ENCODE results near the gene ARHGAP22.

Gene ARHGAP22

DNA sequence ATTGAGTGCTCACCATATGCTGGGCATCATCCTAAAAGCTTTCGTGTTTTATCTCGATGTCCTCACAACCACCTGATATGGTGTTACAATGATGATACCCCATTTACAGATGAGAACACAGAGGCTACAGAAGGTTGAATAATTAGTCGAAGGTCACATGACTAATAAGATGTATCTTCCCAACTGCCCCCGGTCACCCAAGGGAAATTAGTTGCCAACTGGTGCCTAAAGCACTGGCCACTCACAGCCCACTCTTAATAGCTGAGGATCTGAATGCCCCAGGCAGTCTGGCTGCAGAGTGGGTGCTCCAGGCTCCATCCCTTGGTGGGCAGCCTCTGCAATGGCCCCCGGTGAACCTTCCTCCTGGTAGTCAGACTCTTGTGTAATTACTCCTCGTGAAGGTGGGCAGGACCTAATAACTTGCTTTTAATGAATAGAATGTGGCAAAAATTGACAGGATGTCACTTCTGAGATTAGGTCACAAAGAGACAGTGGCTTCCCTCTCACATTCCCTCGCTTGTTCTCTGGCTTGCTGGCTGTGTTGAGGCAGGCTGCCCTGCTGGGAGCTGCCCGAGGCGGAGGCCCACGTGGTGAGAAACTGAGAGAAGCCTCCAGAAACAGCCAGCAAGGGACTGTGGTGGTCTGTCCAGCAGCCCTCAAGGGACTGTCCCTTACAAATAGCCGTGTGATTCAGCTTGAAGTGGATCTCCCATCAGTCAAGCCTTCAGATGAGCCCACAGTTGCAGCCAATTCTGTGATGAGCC is 109.4 kb downstream of the ARHGAP22 start:
- DNase-seq = no peak

DNA sequence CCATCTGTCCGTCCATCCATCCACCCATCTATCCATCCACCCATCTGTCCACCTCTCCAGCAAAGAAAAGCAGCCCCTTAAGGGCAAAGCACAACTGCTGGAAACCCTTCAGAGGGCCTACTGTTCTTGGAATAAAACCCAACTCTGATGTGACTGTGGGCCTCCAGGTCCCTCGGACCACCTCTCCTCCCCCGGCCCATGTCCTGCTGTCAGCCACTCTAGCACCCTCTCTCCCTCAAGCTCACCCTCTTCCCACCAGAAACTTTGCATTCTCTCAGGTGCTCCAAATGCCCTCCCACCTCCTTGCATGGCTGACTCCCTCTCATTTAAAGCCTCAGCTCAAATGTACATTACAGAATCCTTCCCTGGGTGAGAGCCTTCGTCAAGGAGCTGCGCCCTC is 110.3 kb downstream of the ARHGAP22 start:
- no peak for DNase-seq

- DNase-seq = no peak
Measured at GRCh38 chr10:48494073-48494472, 110.8 kb downstream of the ARHGAP22 start.

DNA sequence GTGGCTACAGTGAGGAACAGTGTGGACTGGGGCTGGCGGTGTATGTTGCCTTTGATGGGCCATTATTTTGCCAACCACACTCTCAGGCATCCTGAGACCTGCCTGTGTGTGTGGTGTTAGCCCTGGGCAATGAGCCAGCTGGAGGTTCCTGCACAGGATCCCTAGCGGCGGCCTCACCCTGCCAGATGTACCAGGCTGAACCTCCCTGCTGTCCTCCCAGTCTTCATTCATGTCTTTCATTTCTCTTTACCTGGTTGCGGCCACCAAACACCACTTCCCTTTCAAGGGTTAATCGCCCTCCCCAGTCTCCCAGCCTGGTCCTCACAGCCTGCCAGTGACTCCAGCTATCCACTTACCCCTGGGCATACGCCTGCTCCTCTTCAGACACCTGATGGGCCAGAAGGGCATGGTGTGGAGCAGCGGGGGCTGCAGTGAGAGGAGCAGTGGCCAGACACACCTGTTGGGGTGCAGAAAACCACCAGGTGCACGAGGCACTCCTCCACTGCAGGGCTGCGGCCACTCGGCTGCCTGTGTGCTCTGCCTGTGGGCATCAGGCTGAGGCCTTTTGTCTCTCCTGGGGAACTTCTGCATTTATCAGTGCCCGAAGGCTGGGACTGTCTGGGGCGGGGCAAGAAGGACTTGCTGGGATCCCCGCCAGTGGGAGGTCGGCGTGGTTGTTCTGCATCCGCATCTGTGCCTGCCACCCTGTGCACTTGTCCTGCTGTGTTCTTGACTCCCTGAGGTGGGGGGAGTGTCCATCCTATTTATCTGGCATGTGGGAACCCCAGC is 111.6 kb downstream of the ARHGAP22 start:
- DNase-seq = no peak

DNA sequence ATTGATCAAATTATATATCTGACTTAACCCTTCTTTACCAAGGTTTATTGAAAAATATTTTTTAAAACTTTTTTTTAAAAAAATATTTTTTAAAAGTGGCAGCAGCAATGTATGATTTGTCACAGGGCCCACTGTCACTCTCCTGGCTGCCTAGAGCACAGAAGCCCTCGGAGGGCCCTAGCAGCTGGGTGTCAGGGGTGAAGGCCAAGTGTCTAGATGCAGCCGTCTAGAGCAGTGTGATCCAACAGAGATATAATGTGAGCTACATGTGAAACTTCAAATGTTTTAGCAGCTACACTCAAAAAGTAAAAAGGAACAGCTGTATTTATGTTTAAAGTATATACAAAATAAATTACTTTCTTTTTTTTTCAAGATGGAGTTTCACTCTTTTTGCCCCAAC is 112.7 kb downstream of the ARHGAP22 start:
- no peak for DNase-seq

DNA sequence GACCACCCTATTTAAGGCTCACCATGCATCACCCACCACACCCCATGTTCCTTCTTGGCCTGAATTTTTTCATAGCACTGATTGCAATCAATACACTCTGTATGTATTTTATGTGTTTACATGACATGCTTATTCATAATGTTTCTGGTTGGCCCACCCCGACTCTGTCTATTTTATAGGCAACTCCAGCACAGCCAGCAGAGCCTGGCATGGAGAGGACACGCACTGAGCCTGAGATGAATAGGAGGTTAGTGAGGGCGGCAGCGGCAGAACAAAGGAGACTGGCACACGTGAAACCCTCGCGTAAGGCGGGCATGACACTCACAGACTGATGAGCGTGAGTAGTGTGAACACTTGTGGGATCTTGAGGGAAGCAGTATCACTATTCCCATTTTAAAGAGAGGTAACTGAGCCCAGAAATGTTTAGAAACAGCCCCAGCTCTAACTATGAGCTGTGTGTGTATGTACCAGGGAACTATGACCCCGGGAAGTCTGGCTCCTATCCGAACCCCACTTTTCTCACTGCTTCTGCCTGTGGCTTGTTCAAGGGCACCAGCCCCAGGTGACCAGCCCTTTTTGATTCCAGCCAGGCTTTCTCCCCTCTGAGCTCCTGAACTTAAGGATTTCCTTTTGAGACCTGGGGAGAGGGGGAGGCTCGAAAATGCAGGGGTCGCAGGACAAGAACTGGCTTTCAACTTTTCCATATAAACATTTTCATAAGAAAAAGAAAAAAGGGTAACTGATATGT is 113.3 kb downstream of the ARHGAP22 start:
- no peak for DNase-seq

- DNase-seq = no peak
Measured at GRCh38 chr10:48490946-48491345, 113.9 kb downstream of the ARHGAP22 start.

- DNase-seq = no peak
Measured at GRCh38 chr10:48490571-48490940, 114.3 kb downstream of the ARHGAP22 start.

DNA sequence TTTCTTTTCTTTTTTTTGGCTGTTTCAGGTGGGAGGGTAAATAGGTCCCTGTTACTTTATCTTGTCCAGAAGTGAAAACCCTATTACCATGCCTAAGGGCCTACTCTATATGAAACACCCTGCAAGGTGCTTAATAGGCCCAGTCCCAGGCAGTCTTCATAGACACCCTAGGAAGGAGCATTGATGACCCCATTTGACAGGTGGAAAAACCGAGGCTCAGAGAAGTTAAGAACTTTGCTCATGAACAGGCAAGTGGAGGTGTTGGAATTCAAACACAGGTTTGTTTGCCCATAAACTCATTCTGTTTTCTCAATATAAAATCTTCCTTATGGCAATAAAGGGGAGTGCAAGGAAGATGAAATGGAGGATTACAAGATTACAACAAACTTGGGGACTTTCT is 115.8 kb downstream of the ARHGAP22 start:
- DNase-seq = no peak

DNA sequence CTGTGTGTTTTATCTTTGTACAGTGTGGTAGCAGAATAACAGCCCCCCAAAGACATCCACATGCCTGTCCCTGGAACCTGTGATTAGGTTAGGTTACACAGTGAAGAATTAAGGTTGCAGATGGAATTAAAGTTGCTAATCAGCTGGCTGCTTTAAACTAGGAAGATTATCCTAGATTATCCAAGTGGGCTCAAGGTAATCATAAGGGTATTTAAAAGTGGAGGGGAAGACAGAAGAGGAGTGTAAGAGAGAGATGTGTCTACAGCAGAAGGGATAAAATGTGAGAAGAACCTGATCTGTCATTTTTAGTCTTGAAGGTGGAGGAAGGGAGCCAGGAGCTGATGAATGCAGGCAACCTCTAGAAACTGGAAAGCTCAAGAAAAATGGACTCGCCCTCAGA is 117.6 kb downstream of the ARHGAP22 start:
- DNase-seq = no peak

- no peak for DNase-seq
Measured at GRCh38 chr10:48485711-48486110, 119.2 kb downstream of the ARHGAP22 start.

DNA sequence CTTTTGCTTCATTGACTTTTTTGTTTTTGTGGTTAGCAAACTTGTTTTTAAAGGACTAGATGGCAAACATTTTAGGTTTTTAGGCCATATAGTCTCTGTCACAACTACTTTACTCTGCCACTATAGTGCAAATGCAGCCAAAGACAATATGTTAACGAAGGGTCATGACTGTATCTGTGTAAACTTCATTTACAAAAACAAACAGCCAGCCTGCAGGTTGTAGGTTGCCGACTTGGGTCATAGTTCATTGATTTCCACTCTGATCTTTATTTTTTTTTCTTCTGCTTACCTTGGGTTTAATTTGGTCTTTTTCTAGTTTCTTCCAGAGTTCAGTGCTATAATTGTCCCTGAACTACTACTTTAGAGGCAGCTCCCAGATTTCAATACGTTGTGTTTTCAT is 120.0 kb downstream of the ARHGAP22 start:
- no peak for DNase-seq

DNA sequence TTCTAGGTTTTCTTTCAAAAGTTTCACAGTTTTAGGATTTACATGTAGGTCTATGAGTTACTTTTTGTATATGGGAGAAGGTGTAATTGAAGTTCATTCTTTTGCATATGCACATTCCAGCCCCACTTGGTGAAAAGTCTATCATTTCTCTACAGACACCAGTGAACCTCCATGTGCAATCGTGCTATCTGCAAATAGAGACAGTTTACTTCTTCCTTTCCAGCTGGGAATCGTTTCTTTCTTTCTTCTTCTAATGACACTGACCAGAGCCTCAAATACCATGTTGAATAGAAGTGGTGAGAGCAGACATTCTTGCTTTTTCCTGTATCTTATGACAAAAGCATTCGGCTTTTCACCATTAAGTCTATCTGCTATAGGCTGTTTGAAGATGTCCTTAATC is 122.7 kb downstream of the ARHGAP22 start:
- no peak for DNase-seq

DNA sequence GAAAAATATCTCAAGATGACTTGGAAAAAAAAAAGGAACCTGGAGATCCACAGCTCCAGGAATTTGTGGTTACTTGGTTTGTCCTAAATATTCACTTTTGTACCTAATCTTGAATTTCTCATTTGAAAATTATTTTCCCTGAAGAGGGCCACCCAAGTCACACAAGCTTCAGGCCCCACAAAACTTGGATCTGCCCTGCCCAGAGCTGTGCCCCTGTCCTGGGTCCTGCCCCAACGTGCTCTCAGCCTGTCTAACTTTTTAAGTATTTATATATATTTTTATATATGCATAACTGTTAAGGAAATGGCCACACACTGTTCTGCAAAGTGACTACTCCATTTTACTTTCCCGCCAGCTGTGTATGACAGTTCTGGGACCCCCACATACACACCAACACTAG is 123.5 kb downstream of the ARHGAP22 start:
- DNase-seq = no peak

- no peak for DNase-seq
Measured at GRCh38 chr10:48480397-48481374, 124.2 kb downstream of the ARHGAP22 start.

DNA sequence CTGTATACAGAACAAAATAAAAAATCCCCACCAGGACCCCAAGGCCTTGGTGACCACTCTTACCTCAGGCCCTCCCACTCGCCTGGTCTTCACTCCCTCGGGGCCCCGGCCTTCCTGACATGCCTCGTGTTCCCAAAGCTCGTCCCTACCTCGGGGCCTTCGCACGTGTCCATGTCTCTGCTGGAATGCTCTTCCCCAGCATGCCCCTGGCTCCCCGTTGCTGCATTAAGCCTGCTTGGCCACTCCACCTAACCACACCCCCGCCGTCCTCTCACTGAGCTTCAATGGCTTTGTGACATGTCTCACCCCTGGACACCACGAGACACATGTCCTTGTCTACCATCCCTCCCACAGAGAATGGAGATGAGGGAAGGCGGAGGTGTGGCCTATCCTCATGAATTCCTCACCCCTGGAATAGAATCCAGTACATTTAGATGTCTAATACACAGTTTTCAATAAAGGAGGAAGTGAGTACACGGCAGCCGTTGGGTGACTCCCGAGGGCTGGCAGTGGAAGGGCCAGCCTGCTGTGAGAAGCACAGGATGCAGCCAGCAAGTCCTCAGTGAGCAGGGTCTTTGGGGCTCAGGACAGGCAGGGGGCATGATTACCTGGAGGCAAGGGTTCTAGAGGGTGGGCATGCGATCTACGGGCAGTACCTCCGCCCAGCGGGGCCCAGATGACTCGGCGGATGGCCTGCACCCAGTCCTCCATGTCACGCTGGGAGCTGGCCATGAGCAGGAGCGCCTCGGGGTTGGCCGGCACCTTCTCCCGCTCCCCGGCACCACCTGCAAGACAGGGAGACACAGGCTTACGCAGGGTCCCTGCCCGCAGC is 125.7 kb downstream of the ARHGAP22 start:
- DNase-seq = no peak

DNA sequence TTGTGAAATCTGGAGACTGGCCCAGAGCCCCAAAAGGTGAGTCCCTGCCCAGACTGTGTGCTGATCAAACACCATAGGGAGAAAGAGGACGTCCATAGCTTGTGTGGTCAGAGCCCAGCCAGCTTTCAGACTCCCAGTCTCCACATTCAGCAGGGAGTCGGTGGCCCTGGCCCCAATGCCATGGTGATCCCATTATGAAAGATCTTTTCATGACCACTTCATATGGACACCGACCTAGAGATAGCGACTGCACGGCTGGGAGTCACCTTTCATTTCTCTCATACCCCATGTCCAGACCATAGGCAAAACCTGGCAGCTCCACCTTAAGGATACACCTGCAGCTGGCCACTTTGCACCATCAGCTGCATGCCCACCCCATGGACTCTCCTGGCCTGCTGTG is 126.4 kb downstream of the ARHGAP22 start:
- DNase-seq = no peak

DNA sequence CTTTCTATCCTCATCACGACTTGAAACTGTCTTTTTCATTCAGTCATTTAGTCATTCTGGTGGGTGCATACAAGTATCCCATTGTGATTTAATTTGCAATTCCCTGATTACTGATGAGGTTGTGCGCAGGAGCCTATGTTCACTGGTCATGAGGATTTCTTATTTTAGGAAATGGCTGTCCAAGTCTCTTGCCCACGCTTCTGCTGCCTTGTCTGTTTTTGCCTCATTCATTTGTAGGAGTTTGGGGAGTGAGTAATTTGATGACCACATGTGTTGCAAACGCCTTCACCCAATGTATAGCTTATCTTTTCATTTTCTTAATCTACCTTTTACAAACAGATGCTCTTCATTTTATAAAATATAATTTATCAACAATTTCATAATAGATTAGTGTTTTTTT is 127.3 kb downstream of the ARHGAP22 start:
- no peak for DNase-seq

DNA sequence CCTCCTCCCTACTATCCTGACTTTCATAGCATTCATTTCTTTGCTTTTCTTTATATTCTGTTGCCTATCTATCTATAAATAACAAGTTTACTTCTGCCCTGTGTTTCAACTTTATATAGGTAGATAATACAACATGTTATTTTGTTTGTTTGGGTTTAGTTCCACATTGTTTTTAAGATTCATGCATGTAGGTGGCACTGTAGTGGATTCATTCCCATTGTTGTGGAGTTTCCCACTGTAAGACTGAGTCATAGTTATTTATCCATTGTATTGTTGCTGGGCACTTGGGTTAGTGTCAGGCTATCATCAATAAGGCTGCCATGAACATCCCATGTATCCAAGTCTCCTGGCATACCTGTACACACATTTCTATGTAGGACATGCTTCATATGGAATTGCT is 127.7 kb downstream of the ARHGAP22 start:
- no peak for DNase-seq

GRCh38 chr10:48476279-48476982 is 128.4 kb downstream of the ARHGAP22 start:
- DNase-seq = no peak

DNA sequence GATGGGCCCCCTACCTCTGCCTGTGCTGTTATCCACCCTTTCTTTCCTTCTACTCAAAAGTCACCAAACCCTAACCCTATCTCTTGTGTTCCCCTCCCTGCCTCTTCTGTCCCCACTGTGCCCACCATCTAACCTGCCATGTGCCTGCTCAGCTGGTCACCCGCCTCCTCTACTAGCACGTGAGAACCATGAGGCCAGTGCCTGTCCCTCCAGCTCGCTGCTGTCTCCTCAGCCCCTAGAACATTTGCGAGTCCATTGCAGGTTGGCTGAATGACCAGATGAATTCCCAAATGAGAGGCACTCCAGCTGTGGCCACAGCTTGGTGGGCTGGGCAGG is 129.0 kb downstream of the ARHGAP22 start:
- DNase-seq = no peak
